ENCODE results near the gene EVX2.

The EVX2 gene

DNA sequence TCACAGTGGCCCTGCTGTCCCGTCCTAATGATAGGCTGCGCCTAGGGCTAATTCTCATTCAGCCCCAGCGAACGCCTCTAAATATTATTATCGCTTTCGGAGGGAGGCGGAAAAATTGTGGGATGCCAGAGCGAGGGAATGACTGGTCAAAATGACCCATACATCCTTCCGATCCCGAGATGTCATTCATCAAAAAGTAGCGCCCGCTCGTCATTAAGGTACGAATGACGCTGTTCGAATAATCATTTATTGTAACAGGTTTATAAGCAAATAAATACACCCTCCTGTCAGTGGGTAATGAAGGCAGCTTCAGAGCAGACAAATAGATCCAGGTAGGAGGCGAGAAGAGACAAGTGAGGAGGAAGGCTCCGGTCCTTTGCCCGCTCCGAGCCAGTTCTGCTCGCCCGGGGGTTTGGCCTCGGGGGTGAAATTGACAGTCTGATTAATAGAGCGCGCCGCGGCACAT lies at the start of gene EVX2:
EVX2 (minus strand) TSS at position 167 of the 466 bp plus-strand sequence. CDS start 186 bp downstream, outside the sequence.
- DNase-seq, result no peak

DNA sequence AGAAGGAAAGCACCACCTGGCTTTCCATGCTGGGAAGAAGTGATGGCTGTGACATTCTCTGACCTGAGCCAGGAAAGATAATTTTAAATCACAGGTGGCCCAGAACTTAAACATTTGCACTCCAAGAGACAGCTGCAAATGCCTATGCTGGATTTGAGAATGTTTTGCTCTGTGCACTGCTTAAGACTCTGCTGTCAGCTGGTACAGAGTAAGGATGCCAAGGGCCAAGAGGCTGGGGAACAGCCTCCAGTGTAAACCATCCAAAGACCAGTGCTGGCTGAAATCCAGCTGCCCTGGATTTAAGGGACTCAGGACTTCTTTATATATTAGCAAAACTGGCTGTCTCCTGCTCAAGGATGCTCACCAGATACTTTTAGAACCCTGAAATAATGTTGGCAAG lies 49.6 kb upstream of the EVX2 start:
- no peak for DNase-seq

DNA sequence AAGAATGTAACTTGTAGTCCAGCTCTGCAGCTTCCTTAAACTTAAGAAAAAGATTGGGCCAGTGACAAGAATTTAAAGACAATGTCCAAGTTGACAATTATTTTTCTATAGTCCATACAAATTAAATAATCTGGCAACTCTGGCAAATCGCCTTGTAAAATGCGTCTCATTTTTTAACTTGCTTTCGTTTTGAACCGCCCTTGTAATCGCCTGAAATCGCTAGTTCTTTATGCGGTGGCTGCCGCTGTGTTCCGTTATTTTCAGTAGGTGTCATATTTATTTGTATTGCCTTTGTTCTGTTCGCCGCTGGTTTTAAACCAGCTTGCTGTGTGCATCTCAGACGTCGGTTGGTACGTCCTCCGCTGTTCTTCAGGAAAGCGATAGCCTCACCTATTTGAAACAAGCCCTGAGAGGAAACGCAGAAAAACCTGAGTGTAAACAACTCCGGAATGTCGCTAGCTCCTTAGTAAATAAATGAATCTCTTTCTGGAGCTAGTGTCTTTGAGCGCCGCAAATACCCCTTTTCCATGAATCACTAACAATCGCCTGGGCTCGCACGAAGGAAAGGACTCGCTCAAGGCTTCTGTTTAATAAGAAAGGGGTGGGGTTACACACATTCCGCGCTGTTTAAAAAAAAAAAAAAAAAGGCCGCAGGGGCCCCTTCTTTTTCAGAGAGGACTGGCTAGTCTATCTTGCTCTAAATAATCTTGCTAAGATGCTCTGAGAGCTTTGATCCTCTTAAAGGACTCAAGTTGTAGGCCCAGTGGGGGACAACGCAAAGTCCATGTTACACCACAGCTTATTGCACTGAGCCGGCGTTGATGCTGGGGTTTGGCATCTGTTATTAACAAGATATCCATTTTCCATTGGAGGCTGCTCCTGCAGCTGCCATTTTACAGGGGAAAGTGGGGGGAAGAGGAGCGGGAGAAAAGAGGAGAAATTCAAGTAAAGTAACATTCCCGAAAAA lies 48.7 kb upstream of the EVX2 start:
- DNase-seq, result peak; percentile 34 to 66

DNA sequence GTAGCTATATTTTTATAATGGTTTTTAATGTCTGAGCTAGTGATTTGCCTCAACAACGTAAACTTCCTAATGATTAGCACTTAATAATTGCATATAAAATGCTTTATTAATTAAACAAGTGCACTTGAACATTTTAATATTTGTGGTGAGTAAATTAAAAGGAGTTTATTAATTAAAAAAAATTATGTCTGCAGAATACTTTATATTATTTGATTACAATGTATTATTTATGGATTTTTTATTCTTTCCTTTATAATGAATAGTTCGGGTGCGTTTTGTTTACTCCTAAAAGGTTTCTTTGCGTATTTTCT lies 48.0 kb upstream of the EVX2 start:
- no peak for DNase-seq

DNA sequence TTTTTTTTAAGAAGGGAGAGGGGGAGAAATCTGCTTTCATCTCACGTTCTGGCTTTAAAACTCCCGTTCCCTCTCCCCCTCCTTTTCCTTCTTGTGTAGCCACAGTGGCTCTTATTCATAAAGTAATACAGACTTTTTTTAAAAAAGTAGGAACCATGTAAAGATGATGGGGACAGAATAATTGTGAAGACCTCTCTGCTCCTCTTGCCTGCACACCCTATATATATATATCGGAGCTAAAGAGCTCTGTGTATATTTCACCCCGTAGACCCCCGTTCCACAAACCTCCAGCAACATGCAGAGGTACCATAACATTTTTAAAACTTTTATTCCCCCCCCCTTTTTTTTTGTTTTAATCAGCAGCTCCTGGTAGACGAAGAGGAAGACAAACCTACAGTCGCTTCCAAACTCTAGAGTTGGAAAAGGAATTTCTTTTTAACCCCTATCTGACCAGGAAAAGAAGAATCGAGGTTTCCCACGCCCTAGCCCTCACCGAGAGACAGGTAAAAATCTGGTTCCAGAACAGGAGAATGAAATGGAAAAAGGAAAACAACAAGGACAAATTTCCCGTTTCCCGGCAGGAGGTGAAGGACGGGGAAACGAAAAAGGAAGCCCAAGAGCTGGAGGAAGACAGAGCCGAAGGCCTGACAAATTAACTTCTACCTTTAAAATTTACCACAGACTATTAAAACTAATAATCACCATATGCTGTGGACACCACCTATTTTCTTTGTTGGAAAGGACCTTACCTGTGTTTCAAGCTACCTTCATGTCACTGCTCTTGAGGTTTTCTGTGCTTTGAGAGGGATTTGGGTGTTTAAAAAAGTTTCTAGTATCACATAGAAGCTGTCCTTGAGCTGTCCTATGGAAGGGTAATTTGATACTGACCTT lies 47.4 kb upstream of the EVX2 start:
- DNase-seq, result no peak

DNA sequence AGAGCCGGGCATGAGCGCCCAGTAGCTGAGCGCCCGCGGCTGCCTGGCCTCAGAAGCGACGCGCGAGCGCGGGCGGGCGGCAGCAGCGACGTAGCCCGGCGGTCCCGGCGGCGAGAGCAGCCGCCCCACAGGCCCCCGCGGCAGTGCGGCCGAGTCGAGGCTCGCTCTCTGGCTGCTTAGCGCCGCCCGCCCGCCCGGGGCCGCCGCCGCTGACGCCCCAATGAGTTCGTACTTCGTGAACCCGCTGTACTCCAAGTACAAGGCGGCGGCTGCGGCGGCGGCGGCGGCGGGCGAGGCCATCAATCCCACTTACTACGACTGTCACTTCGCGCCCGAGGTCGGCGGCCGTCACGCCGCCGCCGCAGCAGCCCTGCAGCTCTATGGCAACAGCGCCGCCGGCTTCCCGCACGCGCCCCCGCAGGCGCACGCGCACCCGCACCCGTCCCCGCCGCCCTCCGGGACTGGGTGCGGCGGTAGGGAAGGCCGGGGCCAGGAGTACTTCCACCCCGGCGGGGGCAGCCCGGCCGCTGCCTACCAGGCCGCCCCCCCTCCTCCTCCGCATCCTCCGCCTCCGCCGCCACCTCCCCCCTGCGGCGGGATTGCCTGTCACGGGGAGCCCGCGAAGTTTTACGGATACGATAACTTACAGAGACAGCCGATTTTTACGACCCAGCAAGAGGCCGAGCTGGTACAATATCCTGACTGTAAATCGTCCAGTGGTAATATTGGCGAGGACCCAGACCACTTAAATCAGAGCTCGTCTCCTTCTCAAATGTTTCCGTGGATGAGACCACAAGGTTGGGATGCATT lies 46.6 kb upstream of the EVX2 start:
- peak; percentile 21 to 54 for DNase-seq

DNA sequence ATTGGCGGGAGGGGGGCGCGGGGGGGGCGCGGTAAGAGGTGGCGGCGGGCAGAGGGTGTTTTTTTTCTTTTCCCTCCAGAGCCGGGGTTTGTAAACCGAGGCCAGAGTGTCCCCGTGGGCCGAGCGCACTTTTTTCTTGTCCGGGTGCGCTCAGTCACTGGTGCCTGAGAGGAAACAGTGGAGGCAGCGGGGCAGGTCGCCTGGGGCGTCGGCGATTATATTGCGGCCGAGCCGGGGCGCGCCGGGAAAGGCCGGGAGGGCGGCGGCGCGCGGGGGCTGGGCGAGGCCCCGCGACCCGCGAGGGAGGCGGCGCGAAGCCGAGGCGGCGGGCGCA lies 46.0 kb upstream of the EVX2 start:
- DNase-seq, result no peak

DNA sequence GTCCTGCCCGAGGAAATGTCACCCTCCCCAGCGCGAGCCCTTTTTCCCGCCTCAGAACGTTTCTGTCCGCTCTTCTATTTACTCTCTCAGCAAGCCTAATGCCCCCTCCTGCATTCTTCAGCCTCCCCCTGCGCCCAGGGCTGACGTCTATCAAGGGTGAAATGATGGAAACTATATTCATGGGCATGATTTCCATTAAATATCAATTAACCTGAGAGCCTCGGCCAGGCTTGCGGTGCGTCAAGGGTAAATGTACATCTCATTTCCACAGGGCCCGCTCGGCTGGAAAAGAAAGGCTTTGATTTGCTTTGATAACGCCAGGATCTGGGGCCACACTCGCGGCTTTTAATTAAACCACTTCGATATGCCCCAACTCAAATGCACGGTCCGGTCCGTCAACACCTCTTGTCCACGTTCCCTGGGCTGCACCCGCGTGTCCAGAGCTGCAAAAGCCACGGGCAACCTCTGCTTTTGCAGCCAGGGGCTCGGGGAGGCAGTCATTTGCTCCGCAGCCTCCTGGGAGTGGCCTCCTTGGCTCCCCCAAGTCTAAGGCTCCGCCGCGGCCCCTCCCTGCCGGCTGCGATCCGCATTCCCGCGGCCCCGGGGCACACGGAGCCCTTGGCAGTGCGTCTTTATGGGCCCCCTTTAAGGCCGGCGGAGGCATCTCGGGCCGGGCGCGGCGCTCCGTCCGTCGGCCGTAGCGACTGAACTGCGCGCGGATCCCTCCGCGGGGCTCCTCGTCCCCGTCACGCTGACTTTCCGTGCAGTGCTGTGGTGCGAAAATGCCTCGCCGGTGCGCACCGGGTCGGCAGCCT lies 45.4 kb upstream of the EVX2 start, which contains the start of gene HOXD8:
HOXD8 (plus strand) TSS at position 724 of the 815 bp plus-strand sequence. CDS start 662 bp downstream, outside the sequence.
- peak; percentile 65 to 81 for DNase-seq

DNA sequence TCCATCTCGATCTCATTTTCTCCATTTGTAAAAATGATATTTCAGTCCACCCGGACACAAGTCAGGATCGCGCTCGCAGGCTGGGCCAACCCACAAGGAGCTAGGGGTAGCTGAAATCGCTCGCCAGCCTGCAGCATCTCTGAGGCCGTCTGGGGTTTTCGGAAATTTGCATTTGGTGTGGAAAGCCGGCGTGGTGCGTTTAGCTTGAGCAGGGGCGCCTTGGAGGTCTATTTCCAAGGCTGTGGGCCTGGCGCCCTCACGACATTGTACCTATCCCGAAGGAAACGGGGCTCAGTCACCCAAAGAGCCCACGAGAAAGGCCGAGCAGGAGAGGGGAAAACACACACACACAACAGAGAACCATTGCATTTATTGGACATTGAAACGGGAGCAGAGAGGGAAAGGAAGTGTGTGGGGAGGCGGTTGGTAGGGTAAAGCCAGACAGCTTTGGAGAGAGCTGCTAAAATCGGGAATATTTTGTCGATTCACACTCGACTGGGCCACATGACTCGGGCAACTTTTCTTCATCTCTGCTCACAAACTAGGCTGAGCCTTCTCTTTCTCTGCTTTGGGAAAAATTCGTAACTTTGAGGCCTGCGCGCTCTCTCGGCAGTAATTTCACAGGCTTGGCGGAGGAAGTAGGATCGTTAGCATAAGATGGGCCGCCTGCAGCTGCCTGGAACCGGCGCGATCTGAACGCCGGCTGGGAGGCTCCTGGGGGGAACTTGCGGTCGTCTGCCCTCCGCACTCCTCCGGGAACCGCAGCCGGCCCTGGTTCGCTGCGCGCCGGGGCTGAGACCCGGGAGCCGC lies 44.6 kb upstream of the EVX2 start:
- peak in 1 of 2 experiments; percentile 37 for DNase-seq

DNA sequence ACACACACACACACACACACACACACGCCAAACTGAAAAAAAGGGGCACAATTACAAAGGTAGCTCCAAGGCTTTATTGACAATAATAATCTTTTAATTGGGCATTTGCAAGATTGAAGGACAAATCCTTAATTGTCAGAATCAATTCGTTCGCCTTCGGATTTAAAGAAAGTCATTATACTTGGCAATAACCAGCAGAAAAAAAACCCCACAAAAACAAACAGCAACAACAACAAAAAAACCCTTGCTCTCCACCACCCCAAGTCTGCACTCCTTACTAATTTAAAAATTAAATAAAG lies 44.0 kb upstream of the EVX2 start:
- DNase-seq, result no peak

DNA sequence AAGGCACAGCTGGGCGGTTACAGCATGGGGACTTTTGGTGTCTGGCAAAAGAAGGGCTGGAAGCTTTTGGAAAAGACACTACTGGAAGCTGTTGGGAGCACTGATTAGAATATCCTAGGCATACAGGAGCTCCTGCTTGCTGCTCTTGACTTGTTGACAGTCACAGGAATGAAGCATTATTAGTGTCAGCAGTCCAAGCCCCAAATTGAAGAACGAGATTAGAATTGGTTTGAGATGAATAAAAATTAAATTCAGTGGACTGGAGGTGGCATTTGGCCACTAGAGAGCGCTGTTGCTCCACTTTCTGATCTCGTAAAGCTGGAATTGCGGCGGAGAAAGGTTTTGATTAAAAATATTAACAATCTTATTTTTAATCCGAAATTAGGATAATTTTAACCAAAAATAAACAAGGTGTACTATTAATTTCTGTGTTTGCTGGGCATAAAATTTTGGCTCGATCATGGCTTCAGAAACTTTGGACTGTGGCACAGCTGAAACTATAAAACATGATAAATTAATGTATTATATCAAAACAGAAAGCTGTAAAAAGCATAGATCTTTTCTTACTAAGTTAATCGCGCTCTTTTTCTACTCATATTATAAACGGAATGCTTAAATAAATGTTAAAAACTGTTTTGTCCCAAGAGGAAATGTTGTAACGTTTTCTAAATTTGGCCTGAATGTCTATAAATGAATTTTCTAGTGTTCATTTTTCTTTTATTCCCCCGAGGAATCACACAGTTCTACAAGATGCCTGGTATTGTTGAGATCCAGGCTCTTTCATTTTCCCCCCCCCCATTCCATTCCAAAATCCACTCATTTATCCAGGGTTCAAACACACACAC lies 43.4 kb upstream of the EVX2 start:
- DNase-seq, result peak; percentile 47 to 84

DNA sequence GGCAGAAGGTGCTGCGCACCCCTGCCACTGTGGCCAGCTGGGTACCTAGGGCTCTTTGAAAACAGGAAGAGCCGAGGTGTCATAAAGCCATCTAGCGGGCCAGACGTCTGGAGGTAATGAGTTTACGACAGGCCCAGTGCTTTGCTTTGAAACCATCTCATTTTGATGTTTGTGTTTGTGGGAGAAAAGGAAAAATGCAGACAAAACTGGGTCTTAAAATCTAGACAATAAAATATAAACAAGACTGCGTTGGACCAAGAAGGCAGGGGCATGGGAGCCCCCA lies 42.0 kb upstream of the EVX2 start:
- DNase-seq, result peak in 1 of 2 experiments; percentile 54

DNA sequence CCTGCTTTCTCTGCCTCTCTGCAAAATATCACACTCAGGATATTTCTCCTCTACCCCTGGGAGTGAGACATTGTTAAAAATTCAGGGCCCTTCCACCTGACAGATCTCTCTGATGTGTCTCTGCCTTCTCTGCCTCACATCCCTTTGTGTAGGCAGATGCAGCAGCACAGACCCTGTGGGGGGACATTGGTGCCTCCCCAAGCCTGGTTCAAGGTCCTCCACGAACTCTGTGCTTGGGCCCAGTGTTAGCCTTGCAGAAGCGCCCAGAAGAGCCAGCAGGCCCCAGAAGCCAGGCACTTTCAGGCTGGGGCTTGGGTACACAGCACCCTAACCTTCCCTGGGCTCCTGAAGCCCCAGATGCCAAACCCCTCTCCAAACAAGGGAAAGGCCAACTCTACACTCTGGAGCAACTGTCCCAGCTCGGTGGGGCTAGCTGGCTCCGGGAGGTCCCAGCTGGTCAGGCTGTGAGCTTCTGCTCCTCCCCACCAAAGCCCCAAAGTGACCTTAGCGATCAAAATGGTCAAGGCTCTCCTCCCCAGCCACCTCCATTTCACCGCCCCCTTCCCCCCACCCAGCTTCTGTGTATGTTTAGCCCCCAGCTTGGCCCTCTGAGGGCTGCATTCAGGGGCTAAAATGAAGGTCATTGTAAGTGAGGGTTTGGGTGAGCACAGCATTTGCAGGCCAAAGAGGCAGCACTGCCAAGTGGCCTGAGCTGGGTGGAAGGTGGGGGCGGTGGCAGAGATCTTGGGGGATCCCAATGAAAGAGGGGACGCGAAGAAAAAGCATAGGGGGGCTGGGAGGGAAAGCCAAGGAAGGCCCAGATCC lies 41.4 kb upstream of the EVX2 start:
- no peak for DNase-seq

DNA sequence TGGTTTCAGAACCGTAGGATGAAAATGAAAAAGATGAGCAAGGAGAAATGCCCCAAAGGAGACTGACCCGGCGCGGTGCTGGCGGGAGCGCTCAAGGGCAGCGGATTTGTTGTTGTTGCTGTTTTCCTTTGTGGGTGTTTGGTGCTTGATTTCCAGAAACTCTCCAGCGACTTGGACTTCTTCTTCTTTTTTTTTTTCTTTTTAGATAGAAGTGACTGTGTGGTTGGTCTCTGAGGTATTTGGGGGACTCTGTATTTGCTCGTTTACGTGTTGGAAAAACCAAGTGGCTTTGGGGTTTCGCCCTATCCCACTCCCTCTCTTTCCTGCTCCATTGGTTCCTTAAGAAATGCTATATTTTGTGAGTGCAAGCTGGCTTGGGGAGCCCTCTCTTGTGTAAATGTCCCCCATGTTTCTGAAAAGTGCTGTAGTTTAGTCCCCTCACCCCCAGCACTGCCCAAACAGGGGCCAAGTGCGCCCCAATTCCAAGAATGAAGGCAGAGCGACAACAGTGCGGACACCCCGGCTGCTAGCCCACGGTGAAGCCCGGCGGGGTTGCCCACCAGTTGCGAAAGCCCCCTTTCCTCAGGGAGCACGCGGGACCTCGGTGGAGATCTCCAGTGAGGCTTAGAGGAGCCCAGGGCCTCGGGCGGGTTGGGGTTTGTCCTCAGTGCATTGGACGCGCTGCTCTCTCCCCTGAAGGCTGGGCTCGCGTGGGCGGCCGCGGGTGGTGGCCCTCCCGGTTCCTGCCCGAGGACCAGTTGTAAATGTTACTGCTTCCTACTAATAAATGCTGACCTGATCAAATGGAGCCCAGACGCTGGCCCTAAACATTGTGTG lies 40.6 kb upstream of the EVX2 start:
- DNase-seq, result no peak

DNA sequence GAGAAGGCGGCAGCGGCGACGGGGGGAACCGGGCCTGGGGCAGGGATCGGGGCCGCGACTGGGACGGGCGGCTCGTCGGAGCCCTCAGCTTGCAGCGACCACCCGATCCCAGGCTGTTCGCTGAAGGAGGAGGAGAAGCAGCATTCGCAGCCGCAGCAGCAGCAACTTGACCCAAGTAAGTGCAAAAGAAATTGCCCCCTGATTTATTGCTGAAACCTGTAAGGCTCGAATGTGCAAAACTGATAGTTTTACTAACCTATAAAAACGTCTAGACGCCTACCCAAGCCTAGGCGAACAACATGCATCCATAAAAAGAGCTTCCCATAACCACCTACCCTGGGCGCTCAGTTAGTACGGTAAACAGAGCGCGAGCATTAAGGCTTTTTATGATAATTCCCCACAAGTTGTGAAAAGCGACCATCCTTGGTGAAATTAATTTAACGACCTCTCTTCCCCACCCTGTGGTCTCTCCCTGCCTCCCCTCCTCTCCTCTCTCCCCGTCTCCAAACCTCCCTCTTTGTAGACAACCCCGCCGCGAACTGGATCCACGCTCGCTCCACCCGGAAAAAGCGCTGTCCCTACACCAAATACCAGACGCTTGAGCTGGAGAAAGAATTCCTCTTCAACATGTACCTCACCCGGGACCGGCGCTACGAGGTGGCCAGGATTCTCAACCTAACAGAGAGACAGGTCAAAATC lies 39.8 kb upstream of the EVX2 start:
- DNase-seq, result no peak

DNA sequence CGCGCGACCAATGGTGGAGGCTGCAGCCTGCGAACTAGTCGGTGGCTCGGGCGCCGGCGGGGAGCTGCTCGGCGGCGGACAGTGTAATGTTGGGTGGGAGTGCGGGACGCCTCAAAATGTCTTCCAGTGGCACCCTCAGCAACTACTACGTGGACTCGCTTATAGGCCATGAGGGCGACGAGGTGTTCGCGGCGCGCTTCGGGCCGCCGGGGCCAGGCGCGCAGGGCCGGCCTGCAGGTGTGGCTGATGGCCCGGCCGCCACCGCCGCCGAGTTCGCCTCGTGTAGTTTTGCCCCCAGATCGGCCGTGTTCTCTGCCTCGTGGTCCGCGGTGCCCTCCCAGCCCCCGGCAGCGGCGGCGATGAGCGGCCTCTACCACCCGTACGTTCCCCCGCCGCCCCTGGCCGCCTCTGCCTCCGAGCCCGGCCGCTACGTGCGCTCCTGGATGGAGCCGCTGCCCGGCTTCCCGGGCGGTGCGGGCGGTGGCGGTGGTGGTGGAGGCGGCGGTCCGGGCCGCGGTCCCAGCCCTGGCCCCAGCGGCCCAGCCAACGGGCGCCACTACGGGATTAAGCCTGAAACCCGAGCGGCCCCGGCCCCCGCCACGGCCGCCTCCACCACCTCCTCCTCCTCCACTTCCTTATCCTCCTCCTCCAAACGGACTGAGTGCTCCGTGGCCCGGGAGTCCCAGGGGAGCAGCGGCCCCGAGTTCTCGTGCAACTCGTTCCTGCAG lies 39.1 kb upstream of the EVX2 start, which contains the start of gene HOXD9:
HOXD9 (plus strand) TSS at position 37 of the 728 bp plus-strand sequence; CDS start at position 87, 50 bp downstream.
- peak in 1 of 2 experiments; percentile 40 for DNase-seq
